ENCODE data around the gene GCA. TPM values are rescaled to one million over a fixed set of nuclear protein-coding genes. Genes with fewer than 3 reads are reported as not detected.

Gene GCA
- total and polyA plus RNA-seq, 2 of the 13 experiments (the other 11 are each of a cell fraction or from before 2014, with no cell fraction given) = 42.0 to 48.3 TPM

DNA sequence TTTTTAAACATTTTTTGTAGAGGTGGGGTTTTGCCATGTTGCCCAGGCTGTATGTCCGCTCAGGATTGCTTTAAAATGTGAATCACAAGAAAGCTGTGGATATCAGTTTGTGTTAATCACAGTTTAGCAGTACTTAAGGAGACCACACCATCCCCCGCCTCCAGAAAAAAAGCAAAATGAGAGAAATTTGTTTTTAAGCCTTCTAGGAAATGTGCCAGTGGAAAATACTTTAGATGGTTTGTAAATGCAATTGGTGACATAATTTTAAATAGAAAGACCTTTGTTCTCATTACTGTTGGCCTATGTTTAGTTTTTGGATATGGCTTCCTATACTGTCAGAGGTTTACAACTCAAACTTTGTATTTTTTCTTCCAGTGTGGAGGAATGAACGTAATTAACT, 27.0 kb downstream of the GCA start (continued):
- TF ChIP-seq, protein P1, sequence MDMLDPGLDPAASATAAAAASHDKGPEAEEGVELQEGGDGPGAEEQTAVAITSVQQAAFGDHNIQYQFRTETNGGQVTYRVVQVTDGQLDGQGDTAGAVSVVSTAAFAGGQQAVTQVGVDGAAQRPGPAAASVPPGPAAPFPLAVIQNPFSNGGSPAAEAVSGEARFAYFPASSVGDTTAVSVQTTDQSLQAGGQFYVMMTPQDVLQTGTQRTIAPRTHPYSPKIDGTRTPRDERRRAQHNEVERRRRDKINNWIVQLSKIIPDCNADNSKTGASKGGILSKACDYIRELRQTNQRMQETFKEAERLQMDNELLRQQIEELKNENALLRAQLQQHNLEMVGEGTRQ (IDR thresholded peaks at IDR 0.05; ENCODE audit: low read depth, low read length) = no peak
- TF ChIP-seq, protein P1 (CRISPR knock-in tag; IDR thresholded peaks at IDR 0.05; ENCODE audit: borderline replicate concordance) = no peak
- TF ChIP-seq RFXAP (CRISPR knock-in tag; IDR thresholded peaks at IDR 0.05; ENCODE audit: borderline replicate concordance) (no peak), ZNF543 (CRISPR knock-in tag; IDR thresholded peaks at IDR 0.05) (no peak), HOXA9 (CRISPR knock-in tag; IDR thresholded peaks at IDR 0.05; ENCODE audit: borderline replicate concordance) (no peak), HES4 (CRISPR knock-in tag; IDR thresholded peaks at IDR 0.05; ENCODE audit: borderline replicate concordance) (no peak), ZNF563 (CRISPR knock-in tag; IDR thresholded peaks at IDR 0.05) (no peak), AGO2 (optimal IDR thresholded peaks at IDR 0.05; ENCODE audit: low read depth, low read length) (no peak), NFE2 (CRISPR knock-in tag; IDR thresholded peaks at IDR 0.05) (no peak)
- TF ChIP-seq, protein P2, sequence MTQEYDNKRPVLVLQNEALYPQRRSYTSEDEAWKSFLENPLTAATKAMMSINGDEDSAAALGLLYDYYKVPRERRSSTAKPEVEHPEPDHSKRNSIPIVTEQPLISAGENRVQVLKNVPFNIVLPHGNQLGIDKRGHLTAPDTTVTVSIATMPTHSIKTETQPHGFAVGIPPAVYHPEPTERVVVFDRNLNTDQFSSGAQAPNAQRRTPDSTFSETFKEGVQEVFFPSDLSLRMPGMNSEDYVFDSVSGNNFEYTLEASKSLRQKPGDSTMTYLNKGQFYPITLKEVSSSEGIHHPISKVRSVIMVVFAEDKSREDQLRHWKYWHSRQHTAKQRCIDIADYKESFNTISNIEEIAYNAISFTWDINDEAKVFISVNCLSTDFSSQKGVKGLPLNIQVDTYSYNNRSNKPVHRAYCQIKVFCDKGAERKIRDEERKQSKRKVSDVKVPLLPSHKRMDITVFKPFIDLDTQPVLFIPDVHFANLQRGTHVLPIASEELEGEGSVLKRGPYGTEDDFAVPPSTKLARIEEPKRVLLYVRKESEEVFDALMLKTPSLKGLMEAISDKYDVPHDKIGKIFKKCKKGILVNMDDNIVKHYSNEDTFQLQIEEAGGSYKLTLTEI (CRISPR knock-in tag; conservative IDR thresholded peaks at IDR 0.05) = no peak
- TF ChIP-seq, protein P3, sequence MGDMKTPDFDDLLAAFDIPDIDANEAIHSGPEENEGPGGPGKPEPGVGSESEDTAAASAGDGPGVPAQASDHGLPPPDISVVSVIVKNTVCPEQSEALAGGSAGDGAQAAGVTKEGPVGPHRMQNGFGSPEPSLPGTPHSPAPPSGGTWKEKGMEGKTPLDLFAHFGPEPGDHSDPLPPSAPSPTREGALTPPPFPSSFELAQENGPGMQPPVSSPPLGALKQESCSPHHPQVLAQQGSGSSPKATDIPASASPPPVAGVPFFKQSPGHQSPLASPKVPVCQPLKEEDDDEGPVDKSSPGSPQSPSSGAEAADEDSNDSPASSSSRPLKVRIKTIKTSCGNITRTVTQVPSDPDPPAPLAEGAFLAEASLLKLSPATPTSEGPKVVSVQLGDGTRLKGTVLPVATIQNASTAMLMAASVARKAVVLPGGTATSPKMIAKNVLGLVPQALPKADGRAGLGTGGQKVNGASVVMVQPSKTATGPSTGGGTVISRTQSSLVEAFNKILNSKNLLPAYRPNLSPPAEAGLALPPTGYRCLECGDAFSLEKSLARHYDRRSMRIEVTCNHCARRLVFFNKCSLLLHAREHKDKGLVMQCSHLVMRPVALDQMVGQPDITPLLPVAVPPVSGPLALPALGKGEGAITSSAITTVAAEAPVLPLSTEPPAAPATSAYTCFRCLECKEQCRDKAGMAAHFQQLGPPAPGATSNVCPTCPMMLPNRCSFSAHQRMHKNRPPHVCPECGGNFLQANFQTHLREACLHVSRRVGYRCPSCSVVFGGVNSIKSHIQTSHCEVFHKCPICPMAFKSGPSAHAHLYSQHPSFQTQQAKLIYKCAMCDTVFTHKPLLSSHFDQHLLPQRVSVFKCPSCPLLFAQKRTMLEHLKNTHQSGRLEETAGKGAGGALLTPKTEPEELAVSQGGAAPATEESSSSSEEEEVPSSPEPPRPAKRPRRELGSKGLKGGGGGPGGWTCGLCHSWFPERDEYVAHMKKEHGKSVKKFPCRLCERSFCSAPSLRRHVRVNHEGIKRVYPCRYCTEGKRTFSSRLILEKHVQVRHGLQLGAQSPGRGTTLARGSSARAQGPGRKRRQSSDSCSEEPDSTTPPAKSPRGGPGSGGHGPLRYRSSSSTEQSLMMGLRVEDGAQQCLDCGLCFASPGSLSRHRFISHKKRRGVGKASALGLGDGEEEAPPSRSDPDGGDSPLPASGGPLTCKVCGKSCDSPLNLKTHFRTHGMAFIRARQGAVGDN (CRISPR knock-in tag; IDR thresholded peaks at IDR 0.05) = no peak
- TF ChIP-seq, protein P4, sequence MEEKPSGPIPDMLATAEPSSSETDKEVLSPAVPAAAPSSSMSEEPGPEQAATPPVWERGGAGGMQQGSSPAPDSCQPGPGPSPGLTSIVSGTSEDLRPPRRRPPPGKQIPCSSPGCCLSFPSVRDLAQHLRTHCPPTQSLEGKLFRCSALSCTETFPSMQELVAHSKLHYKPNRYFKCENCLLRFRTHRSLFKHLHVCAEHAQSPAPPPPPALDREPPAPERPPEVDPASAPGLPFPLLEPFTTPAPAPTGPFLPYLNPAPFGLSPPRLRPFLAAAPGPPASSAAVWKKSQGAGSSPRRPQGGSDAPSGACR (CRISPR knock-in tag; IDR thresholded peaks at IDR 0.05) = no peak
- TF ChIP-seq, protein P5, sequence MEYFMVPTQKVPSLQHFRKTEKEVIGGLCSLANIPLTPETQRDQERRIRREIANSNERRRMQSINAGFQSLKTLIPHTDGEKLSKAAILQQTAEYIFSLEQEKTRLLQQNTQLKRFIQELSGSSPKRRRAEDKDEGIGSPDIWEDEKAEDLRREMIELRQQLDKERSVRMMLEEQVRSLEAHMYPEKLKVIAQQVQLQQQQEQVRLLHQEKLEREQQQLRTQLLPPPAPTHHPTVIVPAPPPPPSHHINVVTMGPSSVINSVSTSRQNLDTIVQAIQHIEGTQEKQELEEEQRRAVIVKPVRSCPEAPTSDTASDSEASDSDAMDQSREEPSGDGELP (IDR thresholded peaks at IDR 0.05; ENCODE audit: borderline replicate concordance, low read depth) = no peak
